ENCODE measurements around the gene NRDE2.

The NRDE2 gene

DNA sequence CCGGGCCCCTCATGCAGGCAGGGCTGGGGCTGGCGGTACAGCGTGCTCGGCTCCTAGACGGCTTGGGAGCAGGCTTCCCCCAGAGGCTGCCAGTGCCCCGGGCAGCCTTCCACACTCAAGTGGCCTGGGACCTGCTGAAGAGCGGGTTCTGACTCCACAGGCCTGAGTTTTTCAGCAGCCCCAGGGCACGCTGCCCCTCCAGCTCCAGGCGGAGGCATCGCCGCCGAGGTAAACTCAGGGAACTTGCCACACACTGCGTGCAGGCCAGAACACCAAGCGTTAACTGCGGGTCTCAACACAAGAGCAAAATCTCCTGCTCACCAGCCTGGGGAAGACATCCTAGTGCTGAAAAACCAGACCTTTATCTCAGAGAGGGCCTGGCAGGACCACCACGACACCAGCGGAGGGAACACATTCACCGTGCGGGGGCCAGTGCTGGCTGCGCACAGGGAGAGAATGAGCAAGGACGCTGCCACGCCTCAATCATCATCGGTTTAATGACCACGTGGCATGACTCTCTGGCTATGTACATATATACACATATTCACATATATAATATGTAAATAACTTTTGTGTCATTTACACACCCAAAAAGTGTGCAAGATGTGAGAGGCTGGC is 54.1 kb downstream of the NRDE2 start:
- TF ChIP-seq, protein P1, sequence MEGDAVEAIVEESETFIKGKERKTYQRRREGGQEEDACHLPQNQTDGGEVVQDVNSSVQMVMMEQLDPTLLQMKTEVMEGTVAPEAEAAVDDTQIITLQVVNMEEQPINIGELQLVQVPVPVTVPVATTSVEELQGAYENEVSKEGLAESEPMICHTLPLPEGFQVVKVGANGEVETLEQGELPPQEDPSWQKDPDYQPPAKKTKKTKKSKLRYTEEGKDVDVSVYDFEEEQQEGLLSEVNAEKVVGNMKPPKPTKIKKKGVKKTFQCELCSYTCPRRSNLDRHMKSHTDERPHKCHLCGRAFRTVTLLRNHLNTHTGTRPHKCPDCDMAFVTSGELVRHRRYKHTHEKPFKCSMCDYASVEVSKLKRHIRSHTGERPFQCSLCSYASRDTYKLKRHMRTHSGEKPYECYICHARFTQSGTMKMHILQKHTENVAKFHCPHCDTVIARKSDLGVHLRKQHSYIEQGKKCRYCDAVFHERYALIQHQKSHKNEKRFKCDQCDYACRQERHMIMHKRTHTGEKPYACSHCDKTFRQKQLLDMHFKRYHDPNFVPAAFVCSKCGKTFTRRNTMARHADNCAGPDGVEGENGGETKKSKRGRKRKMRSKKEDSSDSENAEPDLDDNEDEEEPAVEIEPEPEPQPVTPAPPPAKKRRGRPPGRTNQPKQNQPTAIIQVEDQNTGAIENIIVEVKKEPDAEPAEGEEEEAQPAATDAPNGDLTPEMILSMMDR (IDR thresholded peaks at IDR 0.05; ENCODE audit: low read depth, low read length, missing control alignments): no peak
- in situ Hi-C loops (cut with HindIII; ENCODE audit: low pct_ligation_motif_present, low sequenced_read_pairs): no loop called here
- peaks cover 19% of the 10 kb centered on the region for H3K36me3 ChIP-seq (replicated peaks)
- no peak for DNase-seq
- H3K27me3 ChIP-seq (replicated peaks): no peaks in the 10 kb centered on the region
- H3K4me3 ChIP-seq (ENCODE audit: low read depth, low read length): no peak overlapping the region
- H3K27ac ChIP-seq: no peak overlapping the region

DNA sequence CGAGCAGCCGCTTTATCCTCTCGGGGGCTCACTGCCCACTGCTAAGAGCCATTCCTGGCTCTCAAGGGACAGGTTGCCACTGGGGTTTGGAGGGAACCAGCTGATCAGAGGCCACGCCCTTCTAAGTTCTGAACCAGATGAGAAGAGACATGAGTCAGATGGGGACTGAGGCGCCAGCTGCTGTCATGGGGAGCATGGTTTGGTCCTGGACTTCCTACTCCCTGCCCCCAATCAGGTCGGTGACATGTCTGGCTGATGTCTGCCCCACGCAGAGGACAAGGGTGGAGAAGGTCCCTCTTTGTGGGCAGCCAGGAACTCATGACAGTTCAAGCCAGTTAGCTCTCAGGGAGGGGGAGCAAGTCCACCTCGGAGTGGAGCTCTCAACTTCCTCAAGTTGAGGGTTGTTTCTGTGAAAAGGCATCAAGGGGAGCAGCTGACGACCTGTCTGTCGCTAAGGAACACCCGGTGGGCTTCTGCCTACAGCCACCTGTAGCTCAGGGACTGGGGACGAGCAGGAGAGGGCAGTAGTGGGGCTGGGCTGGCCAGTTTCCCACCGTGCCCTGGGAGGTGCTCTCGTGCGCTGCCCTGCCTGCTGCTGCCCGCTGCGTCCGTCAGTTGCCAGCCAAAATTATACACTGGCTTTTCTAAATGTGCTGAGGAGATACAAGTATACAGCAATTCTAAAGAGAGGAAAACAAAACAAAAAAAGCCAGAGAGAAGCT is 54.9 kb downstream of the NRDE2 start:
- in situ Hi-C loops (cut with HindIII; ENCODE audit: low pct_ligation_motif_present, low sequenced_read_pairs): no loop called here
- peaks cover 25% of the 10 kb centered on the region for H3K36me3 ChIP-seq (replicated peaks)
- DNase-seq: peak; percentile 47

DNA sequence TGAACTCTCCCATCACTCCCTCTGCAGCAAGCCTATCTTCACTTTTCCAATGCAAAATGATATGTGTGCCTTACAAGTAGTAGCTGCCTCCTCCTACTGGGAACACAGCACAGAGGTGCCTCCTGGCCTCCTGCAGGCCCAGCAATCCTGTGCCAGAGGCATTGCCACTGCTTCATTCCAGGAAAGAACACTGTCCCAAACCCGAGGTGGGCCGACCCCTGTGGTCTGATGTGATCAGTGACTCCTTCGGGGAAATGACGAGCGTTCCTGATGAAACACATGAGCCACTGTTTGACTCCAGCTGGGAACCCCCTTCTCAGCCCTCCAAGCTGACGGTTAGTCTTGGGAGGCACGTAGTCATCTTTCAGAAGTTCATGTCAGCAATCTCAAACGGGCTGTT is 55.9 kb downstream of the NRDE2 start:
- H3K4me3 ChIP-seq (ENCODE audit: low read depth, low read length): no peak overlapping the region
- peak overlapping the region; percentile 90 for H3K27ac ChIP-seq
- H3K27me3 ChIP-seq (replicated peaks): no peaks in the 10 kb centered on the region
- peaks cover 30% of the 10 kb centered on the region for H3K36me3 ChIP-seq (replicated peaks)
- TF ChIP-seq, protein P1 (IDR thresholded peaks at IDR 0.05; ENCODE audit: low read depth, low read length, missing control alignments): peak; percentile 5
- in situ Hi-C loops (cut with HindIII; ENCODE audit: low pct_ligation_motif_present, low sequenced_read_pairs): no loop called here
- peak; percentile 94 for DNase-seq

More for the DNA sequence above, 54.9 kb downstream of the NRDE2 start:
- Histone ChIP-seq H3K27ac (peak overlapping the region; percentile 90), H3K4me3 (ENCODE audit: low read depth, low read length) (no peak overlapping the region), H3K27me3 (replicated peaks) (no peaks in the 10 kb centered on the region)
- TF ChIP-seq, protein P1 (IDR thresholded peaks at IDR 0.05; ENCODE audit: low read depth, low read length, missing control alignments): peak; percentile 19

DNA sequence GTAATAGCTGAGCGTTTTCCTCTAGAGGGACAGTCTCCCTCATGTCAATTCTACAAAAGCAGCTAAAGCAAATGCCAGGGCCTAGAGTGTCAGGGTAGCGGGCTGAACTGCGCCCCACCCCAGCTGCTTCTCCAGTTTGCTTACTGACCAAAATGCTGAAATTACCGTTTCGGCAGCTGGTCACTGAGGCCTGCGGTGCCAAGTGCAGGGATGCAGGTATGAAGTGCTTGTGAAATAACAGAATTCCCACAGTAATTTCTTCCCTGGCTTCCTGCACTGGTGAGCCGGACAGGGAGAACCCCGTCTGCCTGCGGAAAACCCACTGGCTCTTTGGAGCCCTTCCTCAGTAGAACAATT is 56.3 kb downstream of the NRDE2 start:
- in situ Hi-C loops (cut with HindIII; ENCODE audit: low pct_ligation_motif_present, low sequenced_read_pairs): no loop called here
- peaks cover 34% of the 10 kb centered on the region for H3K36me3 ChIP-seq (replicated peaks)
- H3K27ac ChIP-seq: peak overlapping the region; percentile 90
- TF ChIP-seq, protein P1 (IDR thresholded peaks at IDR 0.05; ENCODE audit: low read depth, low read length, missing control alignments): peak; percentile 0
- no peaks in the 10 kb centered on the region for H3K27me3 ChIP-seq (replicated peaks)
- no peak overlapping the region for H3K4me3 ChIP-seq (ENCODE audit: low read depth, low read length)
- DNase-seq: no peak

DNA sequence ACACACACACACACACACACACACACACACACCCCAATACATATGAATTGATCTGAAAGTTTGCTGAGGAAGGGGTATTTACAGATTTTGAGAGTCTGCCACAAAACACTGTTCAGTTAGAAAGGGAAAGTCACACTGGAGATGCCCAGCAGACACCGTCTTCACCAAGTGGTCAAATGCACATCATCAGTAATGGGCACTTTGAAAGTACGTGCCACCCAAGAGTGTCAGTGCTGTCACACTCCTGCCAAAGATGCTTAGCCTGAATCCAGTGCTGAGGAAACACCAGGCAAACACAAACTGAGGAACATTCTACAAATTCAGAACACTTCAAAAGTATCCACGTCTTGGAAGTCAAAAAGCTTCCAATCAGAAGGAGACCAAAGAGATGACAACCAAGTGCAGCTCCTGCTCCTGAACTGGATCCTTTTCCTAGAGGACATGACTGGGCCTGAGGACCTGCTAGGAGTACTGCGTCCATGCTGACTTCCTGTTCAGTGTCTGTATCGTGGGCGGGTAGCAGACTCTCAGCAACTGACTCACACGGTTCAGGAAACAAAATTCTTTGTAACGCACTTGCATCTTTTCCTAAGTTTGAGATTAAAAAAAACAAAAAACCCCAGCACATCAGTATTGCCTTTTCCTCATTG is 56.8 kb downstream of the NRDE2 start:
- peak overlapping the region; percentile 90 for H3K27ac ChIP-seq
- in situ Hi-C loops (cut with HindIII; ENCODE audit: low pct_ligation_motif_present, low sequenced_read_pairs): no loop called here
- peak; percentile 88 for DNase-seq
- no peaks in the 10 kb centered on the region for H3K27me3 ChIP-seq (replicated peaks)
- H3K36me3 ChIP-seq (replicated peaks): peaks cover 38% of the 10 kb centered on the region
- TF ChIP-seq, protein P1 (IDR thresholded peaks at IDR 0.05; ENCODE audit: low read depth, low read length, missing control alignments): peak; percentile 6
- no peak overlapping the region for H3K4me3 ChIP-seq (ENCODE audit: low read depth, low read length)

Data from brain microvascular endothelial cell (primary cell).